Measurements from ENCODE around the gene SLC25A38.

DNA sequence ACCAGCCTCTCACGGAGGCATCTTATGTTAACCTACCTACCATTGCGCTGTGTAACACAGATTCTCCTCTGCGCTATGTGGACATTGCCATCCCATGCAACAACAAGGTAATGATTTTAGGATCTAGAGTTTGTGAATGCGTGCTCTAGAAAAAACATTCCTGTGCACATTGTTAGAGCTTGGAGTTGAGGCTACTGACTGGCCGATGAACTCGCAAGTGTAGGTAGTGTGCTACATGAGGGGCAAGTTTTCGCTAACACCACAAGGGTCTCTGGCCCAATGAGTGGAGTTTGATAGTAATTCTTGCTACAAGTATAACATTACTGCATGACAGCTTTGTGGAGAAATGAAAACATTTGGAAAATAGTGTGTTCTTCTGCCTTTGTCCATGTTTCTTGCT, 27.7 kb downstream of the SLC25A38 start:
- TF ChIP-seq, protein P1, sequence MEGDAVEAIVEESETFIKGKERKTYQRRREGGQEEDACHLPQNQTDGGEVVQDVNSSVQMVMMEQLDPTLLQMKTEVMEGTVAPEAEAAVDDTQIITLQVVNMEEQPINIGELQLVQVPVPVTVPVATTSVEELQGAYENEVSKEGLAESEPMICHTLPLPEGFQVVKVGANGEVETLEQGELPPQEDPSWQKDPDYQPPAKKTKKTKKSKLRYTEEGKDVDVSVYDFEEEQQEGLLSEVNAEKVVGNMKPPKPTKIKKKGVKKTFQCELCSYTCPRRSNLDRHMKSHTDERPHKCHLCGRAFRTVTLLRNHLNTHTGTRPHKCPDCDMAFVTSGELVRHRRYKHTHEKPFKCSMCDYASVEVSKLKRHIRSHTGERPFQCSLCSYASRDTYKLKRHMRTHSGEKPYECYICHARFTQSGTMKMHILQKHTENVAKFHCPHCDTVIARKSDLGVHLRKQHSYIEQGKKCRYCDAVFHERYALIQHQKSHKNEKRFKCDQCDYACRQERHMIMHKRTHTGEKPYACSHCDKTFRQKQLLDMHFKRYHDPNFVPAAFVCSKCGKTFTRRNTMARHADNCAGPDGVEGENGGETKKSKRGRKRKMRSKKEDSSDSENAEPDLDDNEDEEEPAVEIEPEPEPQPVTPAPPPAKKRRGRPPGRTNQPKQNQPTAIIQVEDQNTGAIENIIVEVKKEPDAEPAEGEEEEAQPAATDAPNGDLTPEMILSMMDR (IDR thresholded peaks at IDR 0.05; ENCODE audit: low read length), result no peak
- no peak for TF ChIP-seq EZH2 (optimal IDR thresholded peaks at IDR 0.05; ENCODE audit: low read depth, low read length)

Data from MM.1S (cell line).